Uterus (tissue), 4 donors: Measurements from ENCODE around the gene DVL1. TPM values are rescaled to one million over a fixed set of nuclear protein-coding genes. Genes with fewer than 3 reads are reported as not detected.
A peak's percentile ranks its signal among the peaks of the same experiment; 100 is the strongest.

Experiments used
- DNase-seq, 2 donors: peaks; one replicate each; pipeline ENCODE4 v3.0.0-alpha.2; 2019 to 2020
- H3K27ac ChIP-seq, 2 donors: fragments of 200-600 bp; sonication (generic); 1 replicate in 1 of 2; 2 replicates in 1 of 2; pipeline ENCODE4 v1.5.1; 2016 to 2018
- H3K27me3 ChIP-seq, 2 donors: fragments of 200-600 bp; sonication (generic); one replicate each; pipeline ENCODE4 v1.5.1; 2018 to 2019; ENCODE audit warnings: control low read depth in 1 of 2
- H3K36me3 ChIP-seq, 2 donors: fragments of 200-600 bp; sonication (generic); one replicate each; pipeline ENCODE4 v1.5.1; 2019; ENCODE audit warnings: control low read depth in 1 of 2
- H3K4me1 ChIP-seq, 2 donors: fragments of 200-600 bp; sonication (generic); one replicate each; pipeline ENCODE4 v1.5.1; 2018 to 2019; ENCODE audit warnings: control low read depth in 1 of 2
- H3K4me3 ChIP-seq, 2 donors: fragments of 200-600 bp; sonication (generic); 1 replicate in 1 of 2; 2 replicates in 1 of 2; pipeline ENCODE4 v1.5.1; 2018 to 2019; ENCODE audit warnings: mild to moderate bottlenecking in 1 of 2
- H3K9me3 ChIP-seq, 2 donors: fragments of 200-600 bp; sonication (generic); one replicate each; pipeline ENCODE4 v1.5.1; 2019; ENCODE audit warnings: control low read depth in 1 of 2
- POLR2A ChIP-seq, 2 donors: fragments of 450-650 bp; IDR thresholded peaks; one replicate each; pipeline ENCODE4 v1.6.1; 2016; ENCODE audit warnings: antibody characterized with exemption in 2 of 2, mild to moderate bottlenecking in 1 of 2, moderate library complexity in 1 of 2
- intact Hi-C: fragments of 100-400 bp; cut with DNase I; formaldehyde crosslinking; loops from one replicate; pipeline ENCODE4 v1.15.1; 2023; ENCODE audit warnings: low total_unique reads
- total RNA-seq, 4 donors: library from RNA; depleted of rRNA in 3 of 4; stranded (reverse); fragments of >200 nt in 3 of 4; gene quantifications; one replicate each; pipeline versions ENCODE4 v1.1.0 to v1.2.4, GENCODE V29; 2014 to 2023
- TF ChIP-seq, protein P1 (sequence below), 4 experiments: fragments of 200-600 bp in 2 of 4; fragments of 450-650 bp in 2 of 4; sonication (generic) in 2 of 4; IDR thresholded peaks; one replicate each; pipeline ENCODE4 v1.5.1; 2016 to 2019; ENCODE audit warnings: antibody characterized with exemption in 4 of 4, mild to moderate bottlenecking in 2 of 4, moderate library complexity in 1 of 4
- donor health status: DM: yes; HTN: yes; CAD: no.

Gene DVL1
- total RNA-seq, 4 donors from 2014 or later, result 35.6 to 94.5 (median 49.7) TPM

DNA sequence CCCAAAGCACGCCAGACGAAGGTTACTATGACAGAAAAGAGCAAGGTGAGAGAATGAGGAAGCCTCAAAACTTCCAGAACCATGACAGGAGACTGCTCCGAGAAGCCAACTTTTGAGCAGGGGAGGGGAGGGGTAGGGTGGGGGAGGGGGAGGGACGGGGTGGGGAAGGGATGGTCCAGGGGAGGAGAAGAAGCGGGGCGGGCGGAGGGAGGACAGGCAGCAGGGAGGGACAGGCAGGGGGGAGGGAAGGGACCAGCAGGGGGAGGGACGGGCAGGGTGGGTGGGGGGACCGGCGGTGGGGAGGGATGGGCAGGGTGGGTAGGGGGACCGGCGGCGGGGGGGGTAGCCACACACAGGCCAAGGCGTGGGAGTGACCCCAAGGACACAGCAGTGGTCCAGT, 26.8 kb downstream of the DVL1 start:
- intact Hi-C loops, result no loop called here
- H3K4me3 ChIP-seq, result no peak overlapping the region
- peaks cover 22 to 65% of the 10 kb centered on the region in 2 donors for H3K4me1 ChIP-seq
- no peaks in the 10 kb centered on the region for H3K27me3 ChIP-seq
- H3K27ac ChIP-seq, result peak overlapping the region in 1 of 2 donors; percentile 91
- H3K36me3 ChIP-seq, result no peaks in the 10 kb centered on the region
- no peak for DNase-seq
- no peaks in the 10 kb centered on the region for H3K9me3 ChIP-seq
- no peak for TF ChIP-seq POLR2A (IDR thresholded peaks at IDR 0.05)
- TF ChIP-seq, protein P1, sequence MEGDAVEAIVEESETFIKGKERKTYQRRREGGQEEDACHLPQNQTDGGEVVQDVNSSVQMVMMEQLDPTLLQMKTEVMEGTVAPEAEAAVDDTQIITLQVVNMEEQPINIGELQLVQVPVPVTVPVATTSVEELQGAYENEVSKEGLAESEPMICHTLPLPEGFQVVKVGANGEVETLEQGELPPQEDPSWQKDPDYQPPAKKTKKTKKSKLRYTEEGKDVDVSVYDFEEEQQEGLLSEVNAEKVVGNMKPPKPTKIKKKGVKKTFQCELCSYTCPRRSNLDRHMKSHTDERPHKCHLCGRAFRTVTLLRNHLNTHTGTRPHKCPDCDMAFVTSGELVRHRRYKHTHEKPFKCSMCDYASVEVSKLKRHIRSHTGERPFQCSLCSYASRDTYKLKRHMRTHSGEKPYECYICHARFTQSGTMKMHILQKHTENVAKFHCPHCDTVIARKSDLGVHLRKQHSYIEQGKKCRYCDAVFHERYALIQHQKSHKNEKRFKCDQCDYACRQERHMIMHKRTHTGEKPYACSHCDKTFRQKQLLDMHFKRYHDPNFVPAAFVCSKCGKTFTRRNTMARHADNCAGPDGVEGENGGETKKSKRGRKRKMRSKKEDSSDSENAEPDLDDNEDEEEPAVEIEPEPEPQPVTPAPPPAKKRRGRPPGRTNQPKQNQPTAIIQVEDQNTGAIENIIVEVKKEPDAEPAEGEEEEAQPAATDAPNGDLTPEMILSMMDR (IDR thresholded peaks at IDR 0.05), result no peak

GRCh38 chr1:1321477-1321876, 27.7 kb downstream of the DVL1 start:
- Histone ChIP-seq H3K36me3 (no peaks in the 10 kb centered on the region), H3K27ac (peak overlapping the region; percentile 91 to 96), H3K9me3 (no peaks in the 10 kb centered on the region), H3K4me3 (no peak overlapping the region), H3K4me1 (peaks cover 28 to 64% of the 10 kb centered on the region in 2 donors), H3K27me3 (no peaks in the 10 kb centered on the region)
- TF ChIP-seq, protein P1 (IDR thresholded peaks at IDR 0.05), result no peak
- TF ChIP-seq POLR2A (IDR thresholded peaks at IDR 0.05), result no peak
- DNase-seq, result no peak
- intact Hi-C loops, result no loop called here

- intact Hi-C loops, result no loop called here
- Histone ChIP-seq H3K9me3 (no peaks in the 10 kb centered on the region), H3K27ac (peak overlapping the region; percentile 91 to 96), H3K27me3 (no peaks in the 10 kb centered on the region), H3K36me3 (no peaks in the 10 kb centered on the region), H3K4me1 (peaks cover 28 to 58% of the 10 kb centered on the region in 2 donors), H3K4me3 (no peak overlapping the region)
- DNase-seq, result no peak
- TF ChIP-seq, protein P1 (IDR thresholded peaks at IDR 0.05), result no peak
- TF ChIP-seq POLR2A (IDR thresholded peaks at IDR 0.05), result no peak
Measured at GRCh38 chr1:1320666-1321448, 28.4 kb downstream of the DVL1 start.

- Histone ChIP-seq H3K36me3 (no peaks in the 10 kb centered on the region), H3K4me1 (peaks cover 28 to 48% of the 10 kb centered on the region in 2 donors), H3K4me3 (no peak overlapping the region), H3K9me3 (no peaks in the 10 kb centered on the region), H3K27ac (peak overlapping the region; percentile 91 to 96), H3K27me3 (no peaks in the 10 kb centered on the region)
- DNase-seq, result no peak
- TF ChIP-seq, protein P1 (IDR thresholded peaks at IDR 0.05), result no peak
- no peak for TF ChIP-seq POLR2A (IDR thresholded peaks at IDR 0.05)
- intact Hi-C loops, result no loop called here
Measured at GRCh38 chr1:1319646-1319941, 29.6 kb downstream of the DVL1 start.

- Histone ChIP-seq H3K36me3 (no peaks in the 10 kb centered on the region), H3K27me3 (no peaks in the 10 kb centered on the region), H3K4me1 (peaks cover 28 to 48% of the 10 kb centered on the region in 2 donors), H3K4me3 (no peak overlapping the region), H3K27ac (peak overlapping the region; percentile 91 to 96), H3K9me3 (no peaks in the 10 kb centered on the region)
- DNase-seq, result no peak
- no peak for TF ChIP-seq POLR2A (IDR thresholded peaks at IDR 0.05)
- TF ChIP-seq, protein P1 (IDR thresholded peaks at IDR 0.05), result no peak
- intact Hi-C loops, result no loop called here
Measured at GRCh38 chr1:1318777-1319645, 30.2 kb downstream of the DVL1 start.
